GM23338 (cell line): Measurements from ENCODE around the gene AGRN. TPM values are rescaled to one million over a fixed set of nuclear protein-coding genes. Genes with fewer than 3 reads are reported as not detected.

Experiments used
- ATAC-seq: fragments of 200-7000 bp; cut with Tn5 transposase; 3 replicates; pipeline ENCODE4 v1.9.1; 2020
- DNase-seq: peaks from one replicate; pipeline ENCODE4 v3.0.0-alpha.2; 2015; ENCODE audit warnings: low spot score
- H2AFZ ChIP-seq: fragments of 200-600 bp; sonication (generic); 2 replicates; pipeline ENCODE4 v1.8.0; 2016; ENCODE audit warnings: antibody characterized with exemption, mild to moderate bottlenecking, moderate library complexity
- H3F3A ChIP-seq: fragments of 200-600 bp; sonication (generic); replicated peaks from 2 replicates; pipeline ENCODE4 v1.8.0; 2017; ENCODE audit warnings: antibody characterized with exemption, mixed run types, low read depth
- H3K27ac ChIP-seq: fragments of 200-600 bp; sonication (generic); 2 replicates; pipeline ENCODE4 v1.6.1; 2016; ENCODE audit warnings: low read depth
- H3K27me3 ChIP-seq: fragments of 200-600 bp; sonication (generic); 2 replicates; pipeline ENCODE4 v1.8.0; 2016; ENCODE audit warnings: mild to moderate bottlenecking, mixed run types, moderate library complexity; ENCODE audit not compliant: insufficient read depth
- H3K36me3 ChIP-seq: fragments of 200-600 bp; sonication (generic); 2 replicates; pipeline ENCODE4 v1.8.0; 2016; ENCODE audit warnings: mild to moderate bottlenecking; ENCODE audit not compliant: insufficient read depth
- H3K4me1 ChIP-seq: fragments of 200-600 bp; sonication (generic); 2 replicates; pipeline ENCODE4 v1.8.0; 2016; ENCODE audit warnings: mild to moderate bottlenecking, moderate library complexity; ENCODE audit not compliant: insufficient read depth
- H3K4me2 ChIP-seq: fragments of 200-600 bp; sonication (generic); 2 replicates; pipeline ENCODE4 v1.7.1; 2017; ENCODE audit warnings: mixed run types
- H3K4me3 ChIP-seq: fragments of 200-600 bp; sonication (generic); 2 replicates; pipeline ENCODE4 v1.6.1; 2016; ENCODE audit warnings: mixed run types
- H3K79me2 ChIP-seq: fragments of 200-600 bp; sonication (generic); replicated peaks from 2 replicates; pipeline ENCODE4 v1.8.0; 2017; ENCODE audit warnings: mild to moderate bottlenecking; ENCODE audit not compliant: insufficient read depth
- H3K9me2 ChIP-seq: fragments of 200-600 bp; sonication (generic); 2 replicates; pipeline ENCODE4 v1.8.0; 2017; ENCODE audit not compliant: insufficient read depth
- H4K20me1 ChIP-seq: fragments of 200-600 bp; sonication (generic); replicated peaks from 2 replicates; pipeline ENCODE4 v1.8.0; 2017; ENCODE audit warnings: mild to moderate bottlenecking; ENCODE audit not compliant: insufficient read depth
- H3K27ac Mint-ChIP-seq: 2 replicates; pipeline ENCODE4 v1.8.0; 2020; ENCODE audit warnings: inconsistent platforms, mild to moderate bottlenecking, moderate library complexity, mixed read lengths
- H3K27me3 Mint-ChIP-seq: 3 replicates; pipeline ENCODE4 v1.8.0; 2022; ENCODE audit warnings: low read depth, mild to moderate bottlenecking, moderate library complexity, mixed read lengths, inconsistent platforms; ENCODE audit not compliant: insufficient read depth, poor library complexity
- H3K36me3 Mint-ChIP-seq: 3 replicates; pipeline ENCODE4 v1.8.0; 2021; ENCODE audit warnings: low read depth, mild to moderate bottlenecking, inconsistent platforms, moderate library complexity, mixed read lengths
- H3K4me1 Mint-ChIP-seq: 3 replicates; pipeline ENCODE4 v1.8.0; 2020; ENCODE audit warnings: mild to moderate bottlenecking, inconsistent platforms, mixed read lengths
- H3K4me3 Mint-ChIP-seq: 3 replicates; pipeline ENCODE4 v1.8.0; 2021; ENCODE audit warnings: moderate library complexity, mild to moderate bottlenecking, inconsistent platforms, mixed read lengths
- H3K9me3 Mint-ChIP-seq: 3 replicates; pipeline ENCODE4 v1.8.0; 2020; ENCODE audit warnings: moderate library complexity, mild to moderate bottlenecking, inconsistent platforms, mixed read lengths
- CREB1 ChIP-seq: fragments of 250-450 bp; sonication (Bioruptor Pico); IDR thresholded peaks from 2 replicates; pipeline ENCODE4 v1.5.0; 2020; ENCODE audit warnings: low read depth, mild to moderate bottlenecking, moderate library complexity
- ETS1 ChIP-seq: IDR thresholded peaks from 2 replicates; pipeline ENCODE4 v1.6.1; 2016; ENCODE audit warnings: antibody characterized with exemption
- EZH2 ChIP-seq: fragments of 200-600 bp; sonication (generic); IDR thresholded peaks from one replicate; pipeline ENCODE4 v1.8.0; 2017; ENCODE audit warnings: antibody characterized with exemption, mild to moderate bottlenecking, low read depth; ENCODE audit not compliant: unreplicated experiment
- JUNB ChIP-seq: IDR thresholded peaks from one replicate; pipeline ENCODE4 v1.6.1; 2016; ENCODE audit warnings: antibody characterized with exemption; ENCODE audit not compliant: unreplicated experiment
- NANOG ChIP-seq: IDR thresholded peaks from 2 replicates; pipeline ENCODE4 v1.6.1; 2016; ENCODE audit warnings: antibody characterized with exemption, borderline replicate concordance
- ZNF114 ChIP-seq: fragments of 250-450 bp; sonication (Bioruptor Pico); IDR thresholded peaks from 2 replicates; pipeline ENCODE4 v1.5.0; 2020; ENCODE audit warnings: mild to moderate bottlenecking, moderate library complexity
- ZNF331 ChIP-seq: fragments of 250-450 bp; sonication (Bioruptor Pico); IDR thresholded peaks from 2 replicates; pipeline ENCODE4 v1.5.0; 2020; ENCODE audit warnings: low read depth, mild to moderate bottlenecking, moderate library complexity
- ZNF462 ChIP-seq: fragments of 250-450 bp; sonication (Bioruptor Pico); IDR thresholded peaks from 2 replicates; pipeline ENCODE4 v1.5.0; 2020; ENCODE audit warnings: mild to moderate bottlenecking, moderate library complexity
- polyA plus RNA-seq: library from polyadenylated mRNA; unstranded; fragments of >200 nt; fragmentation: Nextera tagmentation; extraction: Ambion mirVana; gene quantifications from 2 replicates; pipeline ENCODE4 v1.2.1, GENCODE V29; 2016
- total RNA-seq: library from RNA; depleted of rRNA; stranded (reverse); fragments of >200 nt; shearing (Covaris generic); gene quantifications from 2 replicates; pipeline ENCODE4 v1.2.3, GENCODE V29; 2014

The AGRN gene
- total and polyA plus RNA-seq, 2 experiments from 2014 or later: 12.3 to 185 TPM

GRCh38 chr1:1022302-1023009 lies 2.5 kb downstream of the AGRN start:
- Mint-ChIP-seq H3K4me1 (peaks cover 34% of the 10 kb centered on the region), H3K27me3 (peaks cover 23% of the 10 kb centered on the region), H3K9me3 (no peaks in the 10 kb centered on the region), H3K36me3 (peaks cover 20% of the 10 kb centered on the region), H3K4me3 (no peak overlapping the region), H3K27ac (no peak overlapping the region)
- peaks cover 4% of the 10 kb centered on the region; the same call in 1 of the 2 replicates for H4K20me1 ChIP-seq
- no peaks in the 10 kb centered on the region; the same call in 1 of the 2 replicates for H3K27me3 ChIP-seq
- H3K36me3 ChIP-seq: no peaks in the 10 kb centered on the region
- TF ChIP-seq ZNF114: no peak
- no peak for TF ChIP-seq ZNF331 (CRISPR knock-in tag)
- TF ChIP-seq ZNF462 (CRISPR knock-in tag): no peak
- TF ChIP-seq JUNB: no peak
- no peak for TF ChIP-seq ETS1
- no peak for TF ChIP-seq CREB1 (CRISPR knock-in tag)
- no peak for TF ChIP-seq NANOG
- no peak for TF ChIP-seq EZH2
- no peak overlapping the region; the same call in 1 of the 2 replicates for H3K4me2 ChIP-seq
- H2AFZ ChIP-seq: no peak overlapping the region
- DNase-seq: no peak
- 0 out of 2 replicates have a peak, but pooled peaks cover 5% of the 10 kb centered on the region for H3K79me2 ChIP-seq
- H3F3A ChIP-seq: no peaks in the 10 kb centered on the region
- H3K4me1 ChIP-seq: peaks cover 47% of the 10 kb centered on the region
- H3K27ac ChIP-seq: no peak overlapping the region
- no peaks in the 10 kb centered on the region for H3K9me2 ChIP-seq
- H3K4me3 ChIP-seq: no peak overlapping the region
- ATAC-seq: no peak
